ENCODE measurements around the gene AK5.

The AK5 gene

DNA sequence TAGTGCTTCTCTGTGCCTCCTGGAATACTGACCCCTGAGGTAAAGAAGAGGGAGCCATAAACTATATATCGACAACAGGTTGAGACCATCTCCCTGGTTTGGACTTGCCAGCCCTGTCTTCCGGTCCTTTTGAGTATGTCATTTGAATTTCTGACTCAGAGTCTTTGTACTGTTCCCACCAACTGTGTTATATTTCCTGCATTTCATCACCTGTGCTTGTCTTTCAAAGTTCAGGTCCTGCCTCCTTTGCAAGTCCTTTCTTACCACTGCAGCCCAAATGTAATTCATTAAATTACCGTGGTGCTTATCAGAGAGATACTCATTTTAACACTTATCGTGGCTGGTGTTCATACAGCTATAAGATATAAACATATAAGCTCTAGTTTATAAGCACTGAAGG lies 10.7 kb downstream of the AK5 start:
- H3K23ac ChIP-seq (ENCODE audit: low read depth, low read length, poor library complexity), result no peak overlapping the region
- no peak overlapping the region for H2BK12ac ChIP-seq (ENCODE audit: low read length)
- H3K4ac ChIP-seq (ENCODE audit: low read length), result no peak overlapping the region
- DNase-seq (ENCODE audit: low spot score), result no peak
- no CpG with 5 or more reads among the region's 4 CpGs for WGBS, 2 donors (ENCODE audit: extremely low coverage in 2 of 2, insufficient read length in 2 of 2, insufficient replicate concordance in 1 of 2)
- no peak overlapping the region for H2AFZ ChIP-seq (ENCODE audit: low read length)
- no peak overlapping the region for H3K18ac ChIP-seq (ENCODE audit: low read length)
- no peak overlapping the region for H2BK15ac ChIP-seq (ENCODE audit: low read length)
- no peaks in the 10 kb centered on the region for H3K79me1 ChIP-seq (ENCODE audit: low read depth, low read length)
- no peaks in the 10 kb centered on the region for H3K36me3 ChIP-seq (replicated peaks in 1 of 2; ENCODE audit: control insufficient read depth in 2 of 2, insufficient read depth in 2 of 2, low read length in 2 of 2)
- no peaks in the 10 kb centered on the region for H3K9me3 ChIP-seq (replicated peaks in 1 of 2; ENCODE audit: control insufficient read depth in 2 of 2, insufficient read depth in 1 of 2, low read depth in 1 of 2, low read length in 2 of 2)
- H2BK120ac ChIP-seq (ENCODE audit: low read depth, low read length), result no peak overlapping the region
- no peak overlapping the region for H2BK5ac ChIP-seq (ENCODE audit: low read length)
- H4K8ac ChIP-seq (ENCODE audit: low read depth, low read length), result no peak overlapping the region
- H3K9ac ChIP-seq (ENCODE audit: low read depth, low read length, poor library complexity), result no peak overlapping the region
- H3K27me3 ChIP-seq (ENCODE audit: control insufficient read depth in 3 of 3, insufficient read depth in 3 of 3, low read depth in 1 of 3, low read length in 3 of 3), result no peaks in the 10 kb centered on the region
- H4K91ac ChIP-seq (ENCODE audit: low read depth, low read length, poor library complexity), result no peak overlapping the region
- no peak overlapping the region for H3K4me2 ChIP-seq (ENCODE audit: insufficient read depth, low read length, poor library complexity, severe bottlenecking)
- H3K27ac ChIP-seq (replicated peaks; ENCODE audit: low read length), result no peak overlapping the region
- H2AK5ac ChIP-seq (ENCODE audit: low read depth, low read length), result no peak overlapping the region
- no peak overlapping the region for H3K14ac ChIP-seq (ENCODE audit: low read length)
- no peak overlapping the region for H3K4me3 ChIP-seq (ENCODE audit: low read length in 2 of 2)
- H3K4me1 ChIP-seq (ENCODE audit: control insufficient read depth in 2 of 2, insufficient read depth in 1 of 2, low read depth in 1 of 2, low read length in 2 of 2), result no peaks in the 10 kb centered on the region

GRCh38 chr1:77300566-77300965 lies 18.7 kb downstream of the AK5 start:
- Histone ChIP-seq H3K27ac (replicated peaks; ENCODE audit: low read length) (no peak overlapping the region), H2BK12ac (ENCODE audit: low read length) (no peak overlapping the region), H3K14ac (ENCODE audit: low read length) (no peak overlapping the region), H2AK5ac (ENCODE audit: low read depth, low read length) (no peak overlapping the region), H3K4me1 (ENCODE audit: control insufficient read depth in 2 of 2, insufficient read depth in 1 of 2, low read depth in 1 of 2, low read length in 2 of 2) (peaks cover 0 to 2% of the 10 kb centered on the region in 2 donors), H3K23ac (ENCODE audit: low read depth, low read length, poor library complexity) (no peak overlapping the region), H4K91ac (ENCODE audit: low read depth, low read length, poor library complexity) (no peak overlapping the region), H3K27me3 (ENCODE audit: control insufficient read depth in 3 of 3, insufficient read depth in 3 of 3, low read depth in 1 of 3, low read length in 3 of 3) (no peaks in the 10 kb centered on the region), H2BK15ac (ENCODE audit: low read length) (no peak overlapping the region), H3K9me3 (replicated peaks in 1 of 2; ENCODE audit: control insufficient read depth in 2 of 2, insufficient read depth in 1 of 2, low read depth in 1 of 2, low read length in 2 of 2) (no peaks in the 10 kb centered on the region), H3K36me3 (replicated peaks in 1 of 2; ENCODE audit: control insufficient read depth in 2 of 2, insufficient read depth in 2 of 2, low read length in 2 of 2) (no peaks in the 10 kb centered on the region), H2BK5ac (ENCODE audit: low read length) (no peak overlapping the region), H3K4me2 (ENCODE audit: insufficient read depth, low read length, poor library complexity, severe bottlenecking) (no peak overlapping the region), H3K4ac (ENCODE audit: low read length) (no peak overlapping the region), H2BK120ac (ENCODE audit: low read depth, low read length) (no peak overlapping the region), H4K8ac (ENCODE audit: low read depth, low read length) (no peak overlapping the region), H3K4me3 (ENCODE audit: low read length in 2 of 2) (no peak overlapping the region), H2AFZ (ENCODE audit: low read length) (no peak overlapping the region), H3K18ac (ENCODE audit: low read length) (no peak overlapping the region), H3K79me1 (ENCODE audit: low read depth, low read length) (no peaks in the 10 kb centered on the region), H3K9ac (ENCODE audit: low read depth, low read length, poor library complexity) (no peak overlapping the region)
- WGBS, 2 donors (ENCODE audit: extremely low coverage in 2 of 2, insufficient read length in 2 of 2, insufficient replicate concordance in 1 of 2), result no CpG with 5 or more reads among the region's 1 CpG
- no peak for DNase-seq (ENCODE audit: low spot score)

GRCh38 chr1:77303387-77303786 lies 21.6 kb downstream of the AK5 start:
- Histone ChIP-seq H2BK15ac (ENCODE audit: low read length) (no peak overlapping the region), H2BK12ac (ENCODE audit: low read length) (no peak overlapping the region)

GRCh38 chr1:77308889-77309621 lies 27.2 kb downstream of the AK5 start:
- no peaks in the 10 kb centered on the region for H3K36me3 ChIP-seq (replicated peaks in 1 of 2; ENCODE audit: control insufficient read depth in 2 of 2, insufficient read depth in 2 of 2, low read length in 2 of 2)
- H3K79me1 ChIP-seq (ENCODE audit: low read depth, low read length), result no peaks in the 10 kb centered on the region
- H3K14ac ChIP-seq (ENCODE audit: low read length), result no peak overlapping the region
- no peak overlapping the region for H3K23ac ChIP-seq (ENCODE audit: low read depth, low read length, poor library complexity)
- no peak overlapping the region for H2BK120ac ChIP-seq (ENCODE audit: low read depth, low read length)
- no peak overlapping the region for H3K27ac ChIP-seq (replicated peaks; ENCODE audit: low read length)
- WGBS, 2 donors (ENCODE audit: extremely low coverage in 2 of 2, insufficient read length in 2 of 2, insufficient replicate concordance in 1 of 2), result no CpG with 5 or more reads among the region's 8 CpGs
- peaks cover 0 to 1% of the 10 kb centered on the region in 2 donors for H3K4me1 ChIP-seq (ENCODE audit: control insufficient read depth in 2 of 2, insufficient read depth in 1 of 2, low read depth in 1 of 2, low read length in 2 of 2)
- no peak overlapping the region for H2BK12ac ChIP-seq (ENCODE audit: low read length)
- DNase-seq (ENCODE audit: low spot score), result no peak
- no peak overlapping the region for H3K4me3 ChIP-seq (ENCODE audit: low read length in 2 of 2)
- H4K8ac ChIP-seq (ENCODE audit: low read depth, low read length), result no peak overlapping the region
- H4K91ac ChIP-seq (ENCODE audit: low read depth, low read length, poor library complexity), result no peak overlapping the region
- no peak overlapping the region for H2AFZ ChIP-seq (ENCODE audit: low read length)
- no peak overlapping the region for H2AK5ac ChIP-seq (ENCODE audit: low read depth, low read length)
- no peak overlapping the region for H3K18ac ChIP-seq (ENCODE audit: low read length)
- H2BK5ac ChIP-seq (ENCODE audit: low read length), result no peak overlapping the region
- no peak overlapping the region for H2BK15ac ChIP-seq (ENCODE audit: low read length)
- H3K9me3 ChIP-seq (replicated peaks in 1 of 2; ENCODE audit: control insufficient read depth in 2 of 2, insufficient read depth in 1 of 2, low read depth in 1 of 2, low read length in 2 of 2), result peaks cover 0 to 5% of the 10 kb centered on the region in 2 donors
- no peak overlapping the region for H3K4ac ChIP-seq (ENCODE audit: low read length)
- no peak overlapping the region for H3K4me2 ChIP-seq (ENCODE audit: insufficient read depth, low read length, poor library complexity, severe bottlenecking)
- no peaks in the 10 kb centered on the region for H3K27me3 ChIP-seq (ENCODE audit: control insufficient read depth in 3 of 3, insufficient read depth in 3 of 3, low read depth in 1 of 3, low read length in 3 of 3)
- H3K9ac ChIP-seq (ENCODE audit: low read depth, low read length, poor library complexity), result no peak overlapping the region

More at GRCh38 chr1:77303387-77303786, 21.6 kb downstream of the AK5 start:
- H3K27me3 ChIP-seq (ENCODE audit: control insufficient read depth in 3 of 3, insufficient read depth in 3 of 3, low read depth in 1 of 3, low read length in 3 of 3), result no peaks in the 10 kb centered on the region
- H4K8ac ChIP-seq (ENCODE audit: low read depth, low read length), result no peak overlapping the region
- no peaks in the 10 kb centered on the region for H3K36me3 ChIP-seq (replicated peaks in 1 of 2; ENCODE audit: control insufficient read depth in 2 of 2, insufficient read depth in 2 of 2, low read length in 2 of 2)
- H2AFZ ChIP-seq (ENCODE audit: low read length), result no peak overlapping the region
- no peak overlapping the region for H3K27ac ChIP-seq (replicated peaks; ENCODE audit: low read length)
- H3K79me1 ChIP-seq (ENCODE audit: low read depth, low read length), result no peaks in the 10 kb centered on the region
- H2BK120ac ChIP-seq (ENCODE audit: low read depth, low read length), result no peak overlapping the region
- H3K18ac ChIP-seq (ENCODE audit: low read length), result no peak overlapping the region
- no peak overlapping the region for H4K91ac ChIP-seq (ENCODE audit: low read depth, low read length, poor library complexity)
- no peak overlapping the region for H3K23ac ChIP-seq (ENCODE audit: low read depth, low read length, poor library complexity)
- H3K9ac ChIP-seq (ENCODE audit: low read depth, low read length, poor library complexity), result no peak overlapping the region
- H3K4me2 ChIP-seq (ENCODE audit: insufficient read depth, low read length, poor library complexity, severe bottlenecking), result no peak overlapping the region
- H3K14ac ChIP-seq (ENCODE audit: low read length), result no peak overlapping the region
- no peak overlapping the region for H3K4ac ChIP-seq (ENCODE audit: low read length)
- H2BK5ac ChIP-seq (ENCODE audit: low read length), result no peak overlapping the region
- WGBS, 2 donors (ENCODE audit: extremely low coverage in 2 of 2, insufficient read length in 2 of 2, insufficient replicate concordance in 1 of 2), result no CpG with 5 or more reads among the region's 3 CpGs
- no peak overlapping the region for H3K4me3 ChIP-seq (ENCODE audit: low read length in 2 of 2)
- H3K9me3 ChIP-seq (replicated peaks in 1 of 2; ENCODE audit: control insufficient read depth in 2 of 2, insufficient read depth in 1 of 2, low read depth in 1 of 2, low read length in 2 of 2), result peaks cover 0 to 3% of the 10 kb centered on the region in 2 donors
- DNase-seq (ENCODE audit: low spot score), result no peak
- no peak overlapping the region for H2AK5ac ChIP-seq (ENCODE audit: low read depth, low read length)
- peaks cover 0 to 2% of the 10 kb centered on the region in 2 donors for H3K4me1 ChIP-seq (ENCODE audit: control insufficient read depth in 2 of 2, insufficient read depth in 1 of 2, low read depth in 1 of 2, low read length in 2 of 2)
